HFFc6 (cell line): ENCODE results near the gene WWP2. TPM values are rescaled to one million over a fixed set of nuclear protein-coding genes. Genes with fewer than 3 reads are reported as not detected.
A peak's percentile ranks its signal among the peaks of the same experiment; 100 is the strongest.

Experiments used
- DNase-seq: peaks from one replicate; pipeline ENCODE4 v3.0.0-alpha.2; 2018
- H3K27ac Mint-ChIP-seq: 2 replicates; pipeline ENCODE4 v1.8.0; 2020; ENCODE audit warnings: mild to moderate bottlenecking, mixed read lengths
- H3K27me3 Mint-ChIP-seq: 2 replicates; pipeline ENCODE4 v1.8.0; 2021; ENCODE audit warnings: mild to moderate bottlenecking, moderate library complexity, mixed read lengths; ENCODE audit not compliant: insufficient read depth
- H3K36me3 Mint-ChIP-seq: 2 replicates; pipeline ENCODE4 v1.8.0; 2021; ENCODE audit warnings: low read depth, mixed read lengths
- H3K4me1 Mint-ChIP-seq: 2 replicates; pipeline ENCODE4 v1.8.0; 2020; ENCODE audit warnings: low read depth, mixed read lengths
- H3K4me3 Mint-ChIP-seq: 2 replicates; pipeline ENCODE4 v1.8.0; 2020; ENCODE audit warnings: mild to moderate bottlenecking, moderate library complexity, mixed read lengths
- H3K9me3 Mint-ChIP-seq: 2 replicates; pipeline ENCODE4 v1.8.0; 2020; ENCODE audit warnings: mild to moderate bottlenecking, mixed read lengths
- long read RNA-seq: library from polyadenylated mRNA; unstranded; transcript quantifications from one replicate; pipeline ENCODE4 v2.0.0, GENCODE V29; 2019
- total RNA-seq, 6 experiments: library from RNA; stranded (reverse); fragmentation: NEBNext Ultra II Directional; extraction: Animal tissue kit (Norgen Biotek cat#: 25700); gene quantifications; 2 replicates in 1 of 6; 3 replicates in 5 of 6; pipeline ENCODE4 v1.2.3, GENCODE V29; 2021
- TF ChIP-seq, protein P1 (sequence below): fragments of 200-600 bp; sonication (generic); IDR thresholded peaks from 2 replicates; pipeline ENCODE4 v1.5.0; 2021; ENCODE audit warnings: antibody characterized with exemption, mild to moderate bottlenecking

The WWP2 gene
- total RNA-seq: 10 to 100 TPM; 24.6 to 33.9 (median 30.5) TPM
- long read RNA-seq, full-length matches to known transcripts: 2 of 11 reads
- long read RNA-seq, partial matches to known transcripts: 5 of 11 reads
- long read RNA-seq, other reads (novel, unspliced or antisense): 4 of 11 reads

DNA sequence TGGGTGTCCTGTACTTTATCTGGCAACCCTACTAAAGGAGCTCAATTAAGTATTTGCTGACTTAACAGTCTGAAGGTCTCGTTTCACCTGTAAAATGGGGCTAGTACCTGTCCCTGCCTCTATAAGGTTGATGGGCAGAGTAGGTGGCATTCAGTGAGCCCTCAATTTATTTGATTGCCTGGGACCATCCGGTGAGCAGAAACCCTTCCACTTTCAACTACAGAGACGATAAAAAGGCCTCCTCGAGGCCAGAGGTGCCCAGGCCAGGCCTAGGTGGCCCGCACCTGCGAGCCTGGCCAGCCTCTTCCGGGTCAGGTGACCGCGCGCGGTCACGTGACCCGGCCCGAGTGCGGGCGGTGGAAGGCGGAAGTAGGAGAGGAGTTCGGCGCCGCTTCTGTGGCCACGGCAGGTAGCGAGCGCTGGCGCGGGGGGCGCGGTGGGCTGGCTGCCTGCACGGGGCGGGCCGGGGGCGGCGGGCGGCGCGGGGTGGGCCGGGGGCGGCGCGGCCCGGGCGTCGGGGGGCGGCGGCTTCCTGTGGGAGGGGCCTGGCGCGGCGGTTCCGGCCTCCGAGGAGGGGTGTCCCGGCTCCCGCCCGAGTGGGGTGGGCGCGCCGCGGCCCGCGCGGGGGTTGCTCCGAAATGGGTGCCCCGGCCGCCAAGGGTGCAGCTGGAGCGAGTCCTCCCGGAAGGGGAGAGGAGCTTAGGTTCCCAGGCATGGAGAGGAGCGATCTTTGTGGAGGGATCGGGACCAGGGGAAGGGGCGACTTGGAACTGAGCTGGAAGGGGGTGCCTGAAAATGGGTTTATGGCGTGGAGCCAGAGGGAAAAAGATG, at the start of gene WWP2:
Gene WWP2 (plus strand): TSS at position 350 of the 831 bp plus-strand sequence. CDS start 24,679 bp downstream, outside the sequence.
- DNase-seq: peak; percentile 18
- Mint-ChIP-seq H3K4me1 (peaks cover 14% of the 10 kb centered on the region), H3K27me3 (peaks cover 3% of the 10 kb centered on the region), H3K4me3 (peak within 1 kb of the TSS; percentile 95), H3K9me3 (no peaks in the 10 kb centered on the region), H3K27ac (peak within 1 kb of the TSS; percentile 95), H3K36me3 (no peaks in the 10 kb centered on the region)
- TF ChIP-seq, protein P1, sequence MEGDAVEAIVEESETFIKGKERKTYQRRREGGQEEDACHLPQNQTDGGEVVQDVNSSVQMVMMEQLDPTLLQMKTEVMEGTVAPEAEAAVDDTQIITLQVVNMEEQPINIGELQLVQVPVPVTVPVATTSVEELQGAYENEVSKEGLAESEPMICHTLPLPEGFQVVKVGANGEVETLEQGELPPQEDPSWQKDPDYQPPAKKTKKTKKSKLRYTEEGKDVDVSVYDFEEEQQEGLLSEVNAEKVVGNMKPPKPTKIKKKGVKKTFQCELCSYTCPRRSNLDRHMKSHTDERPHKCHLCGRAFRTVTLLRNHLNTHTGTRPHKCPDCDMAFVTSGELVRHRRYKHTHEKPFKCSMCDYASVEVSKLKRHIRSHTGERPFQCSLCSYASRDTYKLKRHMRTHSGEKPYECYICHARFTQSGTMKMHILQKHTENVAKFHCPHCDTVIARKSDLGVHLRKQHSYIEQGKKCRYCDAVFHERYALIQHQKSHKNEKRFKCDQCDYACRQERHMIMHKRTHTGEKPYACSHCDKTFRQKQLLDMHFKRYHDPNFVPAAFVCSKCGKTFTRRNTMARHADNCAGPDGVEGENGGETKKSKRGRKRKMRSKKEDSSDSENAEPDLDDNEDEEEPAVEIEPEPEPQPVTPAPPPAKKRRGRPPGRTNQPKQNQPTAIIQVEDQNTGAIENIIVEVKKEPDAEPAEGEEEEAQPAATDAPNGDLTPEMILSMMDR: no peak

DNA sequence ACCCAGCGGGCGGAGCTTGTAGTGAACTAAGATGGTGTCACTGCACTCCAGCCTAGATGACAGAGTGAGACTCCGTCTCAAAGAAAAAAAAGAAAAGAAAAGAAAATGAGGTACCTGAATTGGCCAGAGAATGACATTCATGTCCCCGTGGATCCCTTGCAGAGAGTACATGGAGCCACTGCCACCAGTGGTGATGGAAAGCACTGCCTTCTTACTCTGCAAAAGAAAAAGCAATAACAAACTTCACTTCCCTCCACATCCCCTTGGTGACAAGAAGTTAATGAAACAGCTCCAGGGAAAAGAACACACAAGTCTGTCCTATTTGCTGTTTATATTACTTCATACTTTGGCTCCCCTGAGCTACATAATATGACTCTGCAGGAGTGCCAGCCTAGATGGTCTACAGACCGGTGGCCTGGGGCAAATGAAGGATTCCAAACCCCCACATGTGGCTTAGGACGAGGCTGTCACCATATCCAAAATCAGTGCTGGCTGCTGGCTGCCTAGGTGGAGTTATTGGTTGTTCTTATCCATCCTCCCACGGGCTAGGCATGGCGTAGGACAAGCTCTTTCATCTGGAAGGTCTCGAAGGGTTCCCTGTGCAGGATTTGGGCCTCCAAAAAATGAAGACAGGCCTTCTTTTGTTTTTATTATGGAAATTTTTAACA, 49.1 kb upstream of the WWP2 start:
- peak overlapping the region; percentile 46; the same call in 1 of the 2 replicates for H3K27ac Mint-ChIP-seq
- peak overlapping the region; percentile 15; the same call in 1 of the 2 replicates for H3K4me3 Mint-ChIP-seq
- peaks cover 64% of the 10 kb centered on the region for H3K27me3 Mint-ChIP-seq
- H3K36me3 Mint-ChIP-seq: peaks cover 67% of the 10 kb centered on the region
- TF ChIP-seq, protein P1: peak; percentile 23; the same call in 1 of the 2 replicates
- DNase-seq: no peak
- peaks cover 41% of the 10 kb centered on the region for H3K4me1 Mint-ChIP-seq
- H3K9me3 Mint-ChIP-seq: no peaks in the 10 kb centered on the region

DNA sequence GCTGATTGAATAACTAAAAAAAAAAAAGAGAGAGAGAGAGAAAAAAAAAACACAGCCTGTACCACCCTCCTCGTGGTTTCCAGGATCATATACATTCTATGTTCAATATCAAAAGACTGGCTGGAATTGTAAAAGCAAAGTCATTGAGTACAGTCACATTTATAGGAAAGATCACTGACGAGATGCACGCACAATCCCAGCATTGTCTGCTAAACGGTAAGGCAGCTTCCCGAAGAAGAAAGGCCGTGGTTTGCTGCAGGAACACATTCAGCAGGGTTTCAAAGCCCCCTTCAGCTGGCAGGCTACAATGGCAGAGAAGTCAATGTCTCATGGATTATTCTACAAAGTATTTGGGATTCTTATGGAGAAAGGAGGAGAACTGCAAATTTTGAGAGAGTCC, 45.1 kb upstream of the WWP2 start:
- Mint-ChIP-seq H3K27me3 (peaks cover 58% of the 10 kb centered on the region), H3K4me1 (peaks cover 26% of the 10 kb centered on the region), H3K9me3 (peaks cover 4% of the 10 kb centered on the region; the same call in 1 of the 2 replicates), H3K4me3 (no peak overlapping the region), H3K36me3 (peaks cover 60% of the 10 kb centered on the region), H3K27ac (no peak overlapping the region)
- TF ChIP-seq, protein P1: no peak
- DNase-seq: no peak

DNA sequence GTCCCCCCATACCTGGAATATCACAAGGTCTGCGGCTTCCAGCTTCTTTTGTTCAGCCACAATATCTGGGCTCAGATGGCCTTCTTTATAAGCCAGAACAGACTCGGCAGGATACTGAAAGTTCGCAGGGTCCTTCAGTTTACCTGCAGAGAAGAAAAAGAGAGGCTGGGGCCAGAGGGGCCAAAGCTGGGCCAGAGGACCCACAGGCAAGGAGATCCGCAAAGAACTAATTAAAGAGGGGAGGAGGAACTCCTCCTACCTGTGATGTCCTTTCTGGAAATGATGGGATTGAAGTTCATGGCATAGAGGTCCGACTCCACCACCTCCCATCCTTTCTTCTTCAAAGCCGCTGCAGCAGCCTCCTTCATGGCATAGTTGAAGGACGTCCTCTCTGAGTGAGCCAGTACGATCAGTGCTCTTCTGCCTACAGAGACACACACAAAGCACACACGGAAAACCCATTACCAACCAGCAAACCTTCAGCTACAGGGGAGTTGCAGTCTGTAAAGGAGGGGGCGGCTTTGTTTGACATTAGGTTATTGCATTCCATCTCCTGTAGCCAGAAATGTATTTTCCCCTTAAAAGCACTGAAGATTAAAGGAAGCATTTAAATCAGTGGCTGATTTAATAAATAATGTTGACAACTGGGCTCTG, 43.9 kb upstream of the WWP2 start:
- H3K4me1 Mint-ChIP-seq: peaks cover 23% of the 10 kb centered on the region
- H3K27me3 Mint-ChIP-seq: peaks cover 49% of the 10 kb centered on the region
- H3K4me3 Mint-ChIP-seq: peak overlapping the region; percentile 28; the same call in 1 of the 2 replicates
- peak overlapping the region; percentile 58 for H3K27ac Mint-ChIP-seq
- peaks cover 58% of the 10 kb centered on the region for H3K36me3 Mint-ChIP-seq
- peaks cover 4% of the 10 kb centered on the region; the same call in 1 of the 2 replicates for H3K9me3 Mint-ChIP-seq
- no peak for DNase-seq
- TF ChIP-seq, protein P1: no peak

DNA sequence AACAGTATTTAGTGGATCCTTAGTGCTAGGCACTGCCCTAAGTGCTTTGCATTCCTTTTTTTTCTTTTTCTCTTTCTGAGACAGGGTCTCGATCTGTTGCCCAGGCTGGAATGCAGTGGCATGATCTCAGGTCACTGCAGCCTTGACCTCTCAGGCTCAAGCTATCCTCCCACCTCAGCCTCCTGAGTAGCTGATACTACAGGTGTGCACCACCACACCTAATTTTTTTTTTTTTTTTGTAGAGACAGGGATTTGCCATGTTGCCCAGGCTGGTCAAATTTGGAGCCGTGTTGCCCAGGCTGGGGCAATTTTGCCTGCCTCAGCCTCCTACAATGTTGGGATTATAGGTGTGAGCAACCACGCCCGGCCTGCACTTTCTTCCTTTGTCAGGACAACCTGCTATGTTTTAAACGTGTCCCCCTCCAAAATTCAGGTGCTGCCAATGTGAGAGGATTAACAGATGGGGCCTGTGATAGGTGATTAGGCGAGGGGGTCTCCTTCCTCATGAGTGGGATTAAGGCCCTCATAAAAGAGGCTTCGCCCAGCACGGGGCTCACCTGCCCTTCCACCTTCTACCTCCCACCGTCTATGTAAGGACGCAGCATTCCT, 41.2 kb upstream of the WWP2 start:
- peaks cover 46% of the 10 kb centered on the region for H3K4me1 Mint-ChIP-seq
- TF ChIP-seq, protein P1: no peak
- DNase-seq: no peak
- peaks cover 65% of the 10 kb centered on the region for H3K36me3 Mint-ChIP-seq
- peaks cover 22% of the 10 kb centered on the region for H3K9me3 Mint-ChIP-seq
- peak overlapping the region; percentile 41; the same call in 1 of the 2 replicates for H3K4me3 Mint-ChIP-seq
- H3K27me3 Mint-ChIP-seq: peaks cover 53% of the 10 kb centered on the region
- H3K27ac Mint-ChIP-seq: peak overlapping the region; percentile 64
